K562 (cell line): Measurements from ENCODE around the gene TMEM204. TPM values are rescaled to one million over a fixed set of nuclear protein-coding genes. Genes with fewer than 3 reads are reported as not detected.

Experiments
- GATAD2A ChIP-seq: fragments of 450-650 bp; IDR thresholded peaks from 2 replicates; pipeline ENCODE4 v1.6.1; 2017
- MGA ChIP-seq: fragments of 450-650 bp; IDR thresholded peaks from 2 replicates; pipeline ENCODE4 v1.6.1; 2016; ENCODE audit warnings: mild to moderate bottlenecking, moderate library complexity
- SPI1 ChIP-seq: IDR thresholded peaks from 2 replicates; pipeline ENCODE4 v1.6.1; 2011; ENCODE audit warnings: low read depth, low read length, control low read depth, borderline replicate concordance
- STAT5B ChIP-seq: fragments of 250-450 bp; sonication (Bioruptor Pico); IDR thresholded peaks from 2 replicates; pipeline ENCODE4 v1.8.0; 2021; ENCODE audit warnings: mild to moderate bottlenecking, inconsistent platforms
- STAT6 ChIP-seq: sonication (generic); formaldehyde crosslinking; IDR thresholded peaks from 2 replicates; pipeline ENCODE4 v1.8.1; 2023; ENCODE audit warnings: mild to moderate bottlenecking, missing genetic modification reagents
- USF2 ChIP-seq: sonication (generic); formaldehyde crosslinking; IDR thresholded peaks from 2 replicates; pipeline ENCODE4 v1.5.0; 2020; ENCODE audit warnings: missing genetic modification reagents
- ZC3H4 ChIP-seq: sonication (generic); formaldehyde crosslinking; IDR thresholded peaks from 2 replicates; pipeline ENCODE4 v1.9.0; 2021; ENCODE audit warnings: missing genetic modification reagents, borderline replicate concordance
- ZNF143 ChIP-seq: sonication (generic); formaldehyde crosslinking; IDR thresholded peaks from 2 replicates; pipeline ENCODE4 v1.9.0; 2022; ENCODE audit warnings: mild to moderate bottlenecking, missing genetic modification reagents
- ZNF274 ChIP-seq: IDR thresholded peaks from 2 replicates; pipeline ENCODE4 v1.6.1; 2011; ENCODE audit warnings: low read depth, mild to moderate bottlenecking, low read length, moderate library complexity, borderline replicate concordance
- ZNF551 ChIP-seq: fragments of 250-450 bp; sonication (Bioruptor Pico); IDR thresholded peaks from 2 replicates; pipeline ENCODE4 v1.5.0; 2021; ENCODE audit warnings: mild to moderate bottlenecking, moderate library complexity
- polyA plus RNA-seq, 8 experiments: library from polyadenylated mRNA; depleted of rRNA in 4 of 8; stranded (reverse) in 5 of 8; unstranded in 3 of 8; fragments of >200 nt; fragmentation: Nextera tagmentation in 2 of 8; fragmentation: Illumina TruSeq in 1 of 8; extraction: Ambion mirVana in 2 of 8; extraction: Trizol in 1 of 8; gene quantifications; 2 replicates each; pipeline versions ENCODE4 v1.2.1 to v1.2.3, GENCODE V29; 2011 to 2014; ENCODE audit warnings: inconsistent platforms in 1 of 8, missing spikeins in 1 of 8
- total RNA-seq, 7 experiments: library from RNA; depleted of rRNA in 6 of 7; stranded (reverse); fragments of >200 nt in 6 of 7; fragmentation: Illumina TruSeq in 2 of 7; extraction: Trizol in 2 of 7; gene quantifications; 2 replicates each; pipeline versions ENCODE4 v1.2.1 to v1.2.3, GENCODE V29; 2011 to 2021; ENCODE audit warnings: low replicate concordance in 1 of 7

Gene TMEM204
- total and polyA plus RNA-seq, 9 of the 15 experiments (the other 6 are each of a cell fraction or from before 2014, with no cell fraction given) = 0.04 to 0.18 TPM; not detected in 7

- TF ChIP-seq STAT6 (CRISPR knock-in tag) (no peak; the same call in 1 of the 2 replicates), USF2 (CRISPR knock-in tag) (peak; percentile 46; the same call in 1 of the 2 replicates), STAT5B (CRISPR knock-in tag) (no peak), ZNF143 (peak; percentile 48; the same call in 1 of the 2 replicates), ZNF274 (no peak), SPI1 (no peak), MGA (peak; percentile 95), GATAD2A (peak; percentile 22; the same call in 1 of the 2 replicates), ZNF551 (CRISPR knock-in tag) (no peak), ZC3H4 (CRISPR knock-in tag) (no peak)
Observed at GRCh38 chr16:1492923-1493745, 40.3 kb upstream of the TMEM204 start, which contains the start of gene TELO2 (continued).
